ENCODE results near the gene NEK11. TPM values are rescaled to one million over a fixed set of nuclear protein-coding genes. Genes with fewer than 3 reads are reported as not detected.

Gene NEK11
- polyA plus RNA-seq, 1 of the 3 experiments (the other 2 are of a cell fraction), result 4.7 TPM

GRCh38 chr3:131077904-131078303 is 51.2 kb downstream of the NEK11 start (continued):
- no peak for TF ChIP-seq EP300 (IDR thresholded peaks at IDR 0.05; ENCODE audit: borderline replicate concordance in 1 of 2, low read depth in 1 of 2, low read length in 1 of 2)

DNA sequence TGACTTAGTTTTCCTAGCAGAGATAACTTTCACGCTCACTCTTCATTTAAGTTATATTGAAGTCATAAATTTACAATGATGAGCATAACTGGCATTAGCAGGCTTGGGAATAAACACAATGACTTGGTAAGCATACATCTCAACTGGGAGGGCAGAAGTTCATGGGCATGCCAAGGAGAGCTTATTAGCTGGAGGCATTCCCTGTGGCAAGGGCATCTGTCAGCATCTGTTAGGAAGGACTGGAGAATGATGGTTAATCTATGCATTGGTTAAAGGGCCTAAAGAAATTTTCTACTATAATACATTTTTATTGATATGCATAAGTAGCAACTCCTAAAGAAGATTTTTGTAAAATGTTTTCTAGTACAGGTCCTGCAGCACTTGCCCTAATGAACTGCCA is 52.4 kb downstream of the NEK11 start:
- Histone ChIP-seq H3K36me3 (replicated peaks in 1 of 2; ENCODE audit: control insufficient read depth in 1 of 2, insufficient read depth in 2 of 2, low read length in 1 of 2) (no peaks in the 10 kb centered on the region), H3K9ac (no peak overlapping the region), H3K9me3 (no peaks in the 10 kb centered on the region), H3K27ac (ENCODE audit: low read depth in 2 of 2, low read length in 1 of 2) (no peak overlapping the region), H3K79me2 (ENCODE audit: insufficient read depth) (no peaks in the 10 kb centered on the region), H3K9me2 (no peaks in the 10 kb centered on the region), H3K4me1 (ENCODE audit: control insufficient read depth in 1 of 2, insufficient read depth in 2 of 2, low read depth in 1 of 2, low read length in 1 of 2) (peaks cover 6 to 20% of the 10 kb centered on the region in 2 experiments; a peak in 2 of 4 replicates), H3K4me2 (no peak overlapping the region), H4K20me1 (ENCODE audit: insufficient read depth) (no peaks in the 10 kb centered on the region), H3K27me3 (ENCODE audit: insufficient read depth) (no peaks in the 10 kb centered on the region), H2AFZ (ENCODE audit: low read depth) (no peak overlapping the region), H3K4me3 (ENCODE audit: low read depth in 2 of 2, low read length in 1 of 2) (no peak overlapping the region), H3F3A (replicated peaks; ENCODE audit: insufficient read depth) (no peaks in the 10 kb centered on the region)
- 100% methylated on average over 1 of the region's 1 CpG for WGBS (ENCODE audit: low lambda C conversion rate)
- ChIA-PET POLR2A (no interaction called here), CTCF (interaction anchor here (0.6 to 1.1 kb wide), 4 partner anchors 62 to 950 kb away, joined by 3 read pairs; no protein-coding TSS in a partner anchor)
- no peak for TF ChIP-seq USF1 (IDR thresholded peaks at IDR 0.05; ENCODE audit: borderline replicate concordance, low read depth)
- TF ChIP-seq JUND (IDR thresholded peaks at IDR 0.05), result no peak
- no peak for TF ChIP-seq RFX5 (IDR thresholded peaks at IDR 0.05; ENCODE audit: low read length)
- no peak for TF ChIP-seq GABPA (IDR thresholded peaks at IDR 0.05; ENCODE audit: low read depth)
- no peak for TF ChIP-seq RAD21 (IDR thresholded peaks at IDR 0.05; ENCODE audit: low read length)
- TF ChIP-seq, protein P1, sequence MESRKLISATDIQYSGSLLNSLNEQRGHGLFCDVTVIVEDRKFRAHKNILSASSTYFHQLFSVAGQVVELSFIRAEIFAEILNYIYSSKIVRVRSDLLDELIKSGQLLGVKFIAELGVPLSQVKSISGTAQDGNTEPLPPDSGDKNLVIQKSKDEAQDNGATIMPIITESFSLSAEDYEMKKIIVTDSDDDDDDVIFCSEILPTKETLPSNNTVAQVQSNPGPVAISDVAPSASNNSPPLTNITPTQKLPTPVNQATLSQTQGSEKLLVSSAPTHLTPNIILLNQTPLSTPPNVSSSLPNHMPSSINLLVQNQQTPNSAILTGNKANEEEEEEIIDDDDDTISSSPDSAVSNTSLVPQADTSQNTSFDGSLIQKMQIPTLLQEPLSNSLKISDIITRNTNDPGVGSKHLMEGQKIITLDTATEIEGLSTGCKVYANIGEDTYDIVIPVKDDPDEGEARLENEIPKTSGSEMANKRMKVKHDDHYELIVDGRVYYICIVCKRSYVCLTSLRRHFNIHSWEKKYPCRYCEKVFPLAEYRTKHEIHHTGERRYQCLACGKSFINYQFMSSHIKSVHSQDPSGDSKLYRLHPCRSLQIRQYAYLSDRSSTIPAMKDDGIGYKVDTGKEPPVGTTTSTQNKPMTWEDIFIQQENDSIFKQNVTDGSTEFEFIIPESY (IDR thresholded peaks at IDR 0.05; ENCODE audit: borderline replicate concordance, low read depth), result no peak
- no peak for TF ChIP-seq CHD2 (IDR thresholded peaks at IDR 0.05; ENCODE audit: low read length, partially characterized antibody)
- no peak for TF ChIP-seq FOXM1 (IDR thresholded peaks at IDR 0.05; ENCODE audit: low read depth)
- no peak for TF ChIP-seq EZH2phosphoT487 (IDR thresholded peaks at IDR 0.05; ENCODE audit: borderline replicate concordance, low read depth)
- TF ChIP-seq MEF2A (IDR thresholded peaks at IDR 0.05; ENCODE audit: borderline replicate concordance, low read depth), result no peak
- TF ChIP-seq ELF1 (IDR thresholded peaks at IDR 0.05), result no peak
- TF ChIP-seq TEAD4 (IDR thresholded peaks at IDR 0.05; ENCODE audit: borderline replicate concordance, insufficient read depth), result no peak
- no peak for TF ChIP-seq MAX (IDR thresholded peaks at IDR 0.05; ENCODE audit: low read depth)
- no peak for TF ChIP-seq CTCF (IDR thresholded peaks at IDR 0.05)
- no peak for DNase-seq

Data from SK-N-SH (cell line).